GM23338 (cell line): ENCODE data around the gene USP32. TPM values are rescaled to one million over a fixed set of nuclear protein-coding genes. Genes with fewer than 3 reads are reported as not detected.

ENCODE experiments used
- ATAC-seq: fragments of 200-7000 bp; cut with Tn5 transposase; 3 replicates; pipeline ENCODE4 v1.9.1; 2020
- DNase-seq: peaks from one replicate; pipeline ENCODE4 v3.0.0-alpha.2; 2015; ENCODE audit warnings: low spot score
- H2AFZ ChIP-seq: fragments of 200-600 bp; sonication (generic); 2 replicates; pipeline ENCODE4 v1.8.0; 2016; ENCODE audit warnings: antibody characterized with exemption, mild to moderate bottlenecking, moderate library complexity
- H3F3A ChIP-seq: fragments of 200-600 bp; sonication (generic); replicated peaks from 2 replicates; pipeline ENCODE4 v1.8.0; 2017; ENCODE audit warnings: antibody characterized with exemption, mixed run types, low read depth
- H3K27ac ChIP-seq: fragments of 200-600 bp; sonication (generic); 2 replicates; pipeline ENCODE4 v1.6.1; 2016; ENCODE audit warnings: low read depth
- H3K27me3 ChIP-seq: fragments of 200-600 bp; sonication (generic); 2 replicates; pipeline ENCODE4 v1.8.0; 2016; ENCODE audit warnings: mild to moderate bottlenecking, mixed run types, moderate library complexity; ENCODE audit not compliant: insufficient read depth
- H3K36me3 ChIP-seq: fragments of 200-600 bp; sonication (generic); 2 replicates; pipeline ENCODE4 v1.8.0; 2016; ENCODE audit warnings: mild to moderate bottlenecking; ENCODE audit not compliant: insufficient read depth
- H3K4me1 ChIP-seq: fragments of 200-600 bp; sonication (generic); 2 replicates; pipeline ENCODE4 v1.8.0; 2016; ENCODE audit warnings: mild to moderate bottlenecking, moderate library complexity; ENCODE audit not compliant: insufficient read depth
- H3K4me2 ChIP-seq: fragments of 200-600 bp; sonication (generic); 2 replicates; pipeline ENCODE4 v1.7.1; 2017; ENCODE audit warnings: mixed run types
- H3K4me3 ChIP-seq: fragments of 200-600 bp; sonication (generic); 2 replicates; pipeline ENCODE4 v1.6.1; 2016; ENCODE audit warnings: mixed run types
- H3K79me2 ChIP-seq: fragments of 200-600 bp; sonication (generic); replicated peaks from 2 replicates; pipeline ENCODE4 v1.8.0; 2017; ENCODE audit warnings: mild to moderate bottlenecking; ENCODE audit not compliant: insufficient read depth
- H3K9me2 ChIP-seq: fragments of 200-600 bp; sonication (generic); 2 replicates; pipeline ENCODE4 v1.8.0; 2017; ENCODE audit not compliant: insufficient read depth
- H4K20me1 ChIP-seq: fragments of 200-600 bp; sonication (generic); replicated peaks from 2 replicates; pipeline ENCODE4 v1.8.0; 2017; ENCODE audit warnings: mild to moderate bottlenecking; ENCODE audit not compliant: insufficient read depth
- H3K27ac Mint-ChIP-seq: 2 replicates; pipeline ENCODE4 v1.8.0; 2020; ENCODE audit warnings: inconsistent platforms, mild to moderate bottlenecking, moderate library complexity, mixed read lengths
- H3K27me3 Mint-ChIP-seq: 3 replicates; pipeline ENCODE4 v1.8.0; 2022; ENCODE audit warnings: low read depth, mild to moderate bottlenecking, moderate library complexity, mixed read lengths, inconsistent platforms; ENCODE audit not compliant: insufficient read depth, poor library complexity
- H3K36me3 Mint-ChIP-seq: 3 replicates; pipeline ENCODE4 v1.8.0; 2021; ENCODE audit warnings: low read depth, mild to moderate bottlenecking, inconsistent platforms, moderate library complexity, mixed read lengths
- H3K4me1 Mint-ChIP-seq: 3 replicates; pipeline ENCODE4 v1.8.0; 2020; ENCODE audit warnings: mild to moderate bottlenecking, inconsistent platforms, mixed read lengths
- H3K4me3 Mint-ChIP-seq: 3 replicates; pipeline ENCODE4 v1.8.0; 2021; ENCODE audit warnings: moderate library complexity, mild to moderate bottlenecking, inconsistent platforms, mixed read lengths
- H3K9me3 Mint-ChIP-seq: 3 replicates; pipeline ENCODE4 v1.8.0; 2020; ENCODE audit warnings: moderate library complexity, mild to moderate bottlenecking, inconsistent platforms, mixed read lengths
- ETS1 ChIP-seq: IDR thresholded peaks from 2 replicates; pipeline ENCODE4 v1.6.1; 2016; ENCODE audit warnings: antibody characterized with exemption
- EZH2 ChIP-seq: fragments of 200-600 bp; sonication (generic); IDR thresholded peaks from one replicate; pipeline ENCODE4 v1.8.0; 2017; ENCODE audit warnings: antibody characterized with exemption, mild to moderate bottlenecking, low read depth; ENCODE audit not compliant: unreplicated experiment
- NANOG ChIP-seq: IDR thresholded peaks from 2 replicates; pipeline ENCODE4 v1.6.1; 2016; ENCODE audit warnings: antibody characterized with exemption, borderline replicate concordance
- POLR2AphosphoS5 ChIP-seq: IDR thresholded peaks from 2 replicates; pipeline ENCODE4 v1.6.1; 2016; ENCODE audit warnings: antibody characterized with exemption, low read depth
- STAT1 ChIP-seq: IDR thresholded peaks from one replicate; pipeline ENCODE4 v1.6.1; 2016; ENCODE audit warnings: antibody characterized with exemption; ENCODE audit not compliant: unreplicated experiment
- polyA plus RNA-seq: library from polyadenylated mRNA; unstranded; fragments of >200 nt; fragmentation: Nextera tagmentation; extraction: Ambion mirVana; gene quantifications from 2 replicates; pipeline ENCODE4 v1.2.1, GENCODE V29; 2016
- total RNA-seq: library from RNA; depleted of rRNA; stranded (reverse); fragments of >200 nt; shearing (Covaris generic); gene quantifications from 2 replicates; pipeline ENCODE4 v1.2.3, GENCODE V29; 2014
- TF ChIP-seq, protein P1 (sequence below): IDR thresholded peaks from one replicate; pipeline ENCODE4 v1.6.1; 2018; ENCODE audit warnings: antibody characterized with exemption; ENCODE audit not compliant: unreplicated experiment
- TF ChIP-seq, protein P2 (sequence below), 2 experiments: fragments of 200-600 bp in 1 of 2; sonication (generic) in 1 of 2; conservative IDR thresholded peaks; 2 replicates each; pipeline versions ENCODE4 v1.5.1 to v1.6.1; 2016 to 2017; ENCODE audit warnings: antibody characterized with exemption in 2 of 2, low read depth in 2 of 2, mild to moderate bottlenecking in 2 of 2, moderate library complexity in 1 of 2

USP32 gene
- total and polyA plus RNA-seq, 2 experiments from 2014 or later: 43.6 to 129 TPM

DNA sequence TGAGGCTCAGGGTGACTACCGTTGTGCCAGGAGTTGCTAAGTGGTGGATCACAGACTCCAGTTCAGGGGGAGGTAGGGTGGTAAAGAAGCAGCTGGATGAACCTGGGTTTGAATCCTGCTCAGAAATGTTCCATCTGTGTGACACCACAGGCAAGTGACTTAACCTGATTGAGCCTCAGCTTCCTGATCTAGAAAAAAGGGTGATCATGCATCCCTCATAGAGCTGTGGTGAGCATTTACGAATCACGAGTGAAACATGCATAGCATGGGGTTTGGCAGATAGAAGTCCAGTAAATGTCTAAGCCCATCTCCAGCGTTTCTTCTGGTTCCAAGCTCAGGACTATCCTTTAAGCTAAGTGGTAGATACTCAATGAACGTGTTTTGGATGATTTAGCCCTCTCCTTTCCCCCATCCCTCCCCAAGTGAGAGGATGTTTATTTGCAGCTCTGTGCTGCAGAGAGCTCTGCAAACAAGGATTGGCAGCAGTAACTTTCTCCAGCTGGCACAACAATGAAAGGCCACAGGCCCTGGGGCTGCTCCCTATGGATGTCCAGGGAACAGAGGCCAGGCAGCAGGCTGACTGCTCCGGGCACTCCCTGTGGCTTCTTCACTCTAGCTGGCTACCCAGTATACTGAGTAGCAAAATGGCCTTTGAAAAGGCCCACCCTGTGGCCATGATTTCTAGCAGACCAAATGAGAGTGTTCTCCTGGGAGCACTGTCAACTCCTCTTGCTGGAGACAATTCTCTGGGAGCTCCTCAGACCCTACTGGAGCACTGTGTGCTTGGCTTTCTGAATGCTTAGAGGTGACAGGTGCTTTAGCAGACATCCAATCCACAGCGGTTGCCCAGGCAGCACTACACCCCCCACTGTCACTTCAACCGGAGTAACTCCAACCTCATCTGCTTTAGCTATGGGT lies 220.8 kb downstream of the USP32 start (continued):
- TF ChIP-seq, protein P1, sequence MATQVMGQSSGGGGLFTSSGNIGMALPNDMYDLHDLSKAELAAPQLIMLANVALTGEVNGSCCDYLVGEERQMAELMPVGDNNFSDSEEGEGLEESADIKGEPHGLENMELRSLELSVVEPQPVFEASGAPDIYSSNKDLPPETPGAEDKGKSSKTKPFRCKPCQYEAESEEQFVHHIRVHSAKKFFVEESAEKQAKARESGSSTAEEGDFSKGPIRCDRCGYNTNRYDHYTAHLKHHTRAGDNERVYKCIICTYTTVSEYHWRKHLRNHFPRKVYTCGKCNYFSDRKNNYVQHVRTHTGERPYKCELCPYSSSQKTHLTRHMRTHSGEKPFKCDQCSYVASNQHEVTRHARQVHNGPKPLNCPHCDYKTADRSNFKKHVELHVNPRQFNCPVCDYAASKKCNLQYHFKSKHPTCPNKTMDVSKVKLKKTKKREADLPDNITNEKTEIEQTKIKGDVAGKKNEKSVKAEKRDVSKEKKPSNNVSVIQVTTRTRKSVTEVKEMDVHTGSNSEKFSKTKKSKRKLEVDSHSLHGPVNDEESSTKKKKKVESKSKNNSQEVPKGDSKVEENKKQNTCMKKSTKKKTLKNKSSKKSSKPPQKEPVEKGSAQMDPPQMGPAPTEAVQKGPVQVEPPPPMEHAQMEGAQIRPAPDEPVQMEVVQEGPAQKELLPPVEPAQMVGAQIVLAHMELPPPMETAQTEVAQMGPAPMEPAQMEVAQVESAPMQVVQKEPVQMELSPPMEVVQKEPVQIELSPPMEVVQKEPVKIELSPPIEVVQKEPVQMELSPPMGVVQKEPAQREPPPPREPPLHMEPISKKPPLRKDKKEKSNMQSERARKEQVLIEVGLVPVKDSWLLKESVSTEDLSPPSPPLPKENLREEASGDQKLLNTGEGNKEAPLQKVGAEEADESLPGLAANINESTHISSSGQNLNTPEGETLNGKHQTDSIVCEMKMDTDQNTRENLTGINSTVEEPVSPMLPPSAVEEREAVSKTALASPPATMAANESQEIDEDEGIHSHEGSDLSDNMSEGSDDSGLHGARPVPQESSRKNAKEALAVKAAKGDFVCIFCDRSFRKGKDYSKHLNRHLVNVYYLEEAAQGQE: no peak
- TF ChIP-seq EZH2: no peak

GRCh38 chr17:60169921-60170817 lies 221.8 kb downstream of the USP32 start:
- Histone ChIP-seq H3K79me2 (no peaks in the 10 kb centered on the region), H3K27me3 (no peaks in the 10 kb centered on the region), H3K4me3 (no peak overlapping the region), H3K36me3 (no peaks in the 10 kb centered on the region), H4K20me1 (no peaks in the 10 kb centered on the region), H2AFZ (no peak overlapping the region), H3K27ac (no peak overlapping the region), H3F3A (no peaks in the 10 kb centered on the region), H3K4me2 (no peak overlapping the region), H3K9me2 (no peaks in the 10 kb centered on the region), H3K4me1 (no peaks in the 10 kb centered on the region)
- Mint-ChIP-seq H3K9me3 (no peaks in the 10 kb centered on the region), H3K4me3 (no peak overlapping the region), H3K27me3 (peaks cover 14% of the 10 kb centered on the region), H3K36me3 (no peaks in the 10 kb centered on the region), H3K27ac (no peak overlapping the region; the same call in 1 of the 2 replicates), H3K4me1 (peaks cover 14% of the 10 kb centered on the region)
- DNase-seq (no peak), ATAC-seq (no peak)
- TF ChIP-seq ETS1: no peak

GRCh38 chr17:60168654-60169053 lies 223.3 kb downstream of the USP32 start:
- Histone ChIP-seq H3K27me3 (no peaks in the 10 kb centered on the region), H3K27ac (no peak overlapping the region), H3K4me3 (no peak overlapping the region), H4K20me1 (no peaks in the 10 kb centered on the region), H3K79me2 (no peaks in the 10 kb centered on the region), H3K9me2 (no peaks in the 10 kb centered on the region), H3K36me3 (no peaks in the 10 kb centered on the region), H3K4me1 (no peaks in the 10 kb centered on the region), H3F3A (0 out of 2 replicates have a peak, but pooled peaks cover 6% of the 10 kb centered on the region), H2AFZ (no peak overlapping the region), H3K4me2 (no peak overlapping the region)
- Mint-ChIP-seq H3K4me1 (peaks cover 17% of the 10 kb centered on the region), H3K4me3 (no peak overlapping the region; the same call in 2 of the 3 replicates), H3K9me3 (no peaks in the 10 kb centered on the region), H3K27me3 (peaks cover 26% of the 10 kb centered on the region), H3K36me3 (no peaks in the 10 kb centered on the region), H3K27ac (no peak overlapping the region)
- peak; percentile 8; the same call in 1 of the 3 replicates for ATAC-seq
- no peak for DNase-seq
- no peak for TF ChIP-seq STAT1
- TF ChIP-seq, protein P1: no peak
- no peak for TF ChIP-seq NANOG
- TF ChIP-seq, protein P2, sequence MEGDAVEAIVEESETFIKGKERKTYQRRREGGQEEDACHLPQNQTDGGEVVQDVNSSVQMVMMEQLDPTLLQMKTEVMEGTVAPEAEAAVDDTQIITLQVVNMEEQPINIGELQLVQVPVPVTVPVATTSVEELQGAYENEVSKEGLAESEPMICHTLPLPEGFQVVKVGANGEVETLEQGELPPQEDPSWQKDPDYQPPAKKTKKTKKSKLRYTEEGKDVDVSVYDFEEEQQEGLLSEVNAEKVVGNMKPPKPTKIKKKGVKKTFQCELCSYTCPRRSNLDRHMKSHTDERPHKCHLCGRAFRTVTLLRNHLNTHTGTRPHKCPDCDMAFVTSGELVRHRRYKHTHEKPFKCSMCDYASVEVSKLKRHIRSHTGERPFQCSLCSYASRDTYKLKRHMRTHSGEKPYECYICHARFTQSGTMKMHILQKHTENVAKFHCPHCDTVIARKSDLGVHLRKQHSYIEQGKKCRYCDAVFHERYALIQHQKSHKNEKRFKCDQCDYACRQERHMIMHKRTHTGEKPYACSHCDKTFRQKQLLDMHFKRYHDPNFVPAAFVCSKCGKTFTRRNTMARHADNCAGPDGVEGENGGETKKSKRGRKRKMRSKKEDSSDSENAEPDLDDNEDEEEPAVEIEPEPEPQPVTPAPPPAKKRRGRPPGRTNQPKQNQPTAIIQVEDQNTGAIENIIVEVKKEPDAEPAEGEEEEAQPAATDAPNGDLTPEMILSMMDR (conservative IDR thresholded peaks at IDR 0.05; ENCODE audit: low read depth in 2 of 2): no peak
- TF ChIP-seq EZH2: no peak
- TF ChIP-seq POLR2AphosphoS5: no peak
- TF ChIP-seq ETS1: no peak
